22Rv1 (cell line): ENCODE measurements around the gene DENND4A.

ENCODE experiments used
- CTCF ChIP-seq: fragments of 450-650 bp; IDR thresholded peaks from 2 replicates; pipeline ENCODE4 v1.5.1; 2017; ENCODE audit warnings: mild to moderate bottlenecking
- ZFX ChIP-seq: fragments of 450-650 bp; IDR thresholded peaks from 2 replicates; pipeline ENCODE4 v1.6.1; 2017; ENCODE audit warnings: antibody characterized with exemption, borderline replicate concordance

- TF ChIP-seq CTCF (no peak), ZFX (no peak)
These were observed 138.1 kb downstream of the DENND4A start for GRCh38 chr15:65653801-65654521.
